ENCODE data around the gene HYAL1.

- no peak for TF ChIP-seq ZNF274 (IDR thresholded peaks at IDR 0.05; ENCODE audit: low read depth, low read length)
- TF ChIP-seq YY1 (IDR thresholded peaks at IDR 0.05; ENCODE audit: insufficient read depth, insufficient read length) = no peak
- TF ChIP-seq SUZ12 (IDR thresholded peaks at IDR 0.05; ENCODE audit: extremely low read depth, insufficient read depth, insufficient read length) = no peak
These were observed 30.3 kb downstream of the HYAL1 start for GRCh38 chr3:50272911-50273688.

All from NT2/D1 (cell line).